GM19240 (cell line): ENCODE data around the gene SIX1.

Experiments used
- DNase-seq: peaks from one replicate; pipeline ENCODE4 v3.0.0; 2011; ENCODE audit warnings: low spot score; ENCODE audit not compliant: insufficient read length

The SIX1 gene

DNA sequence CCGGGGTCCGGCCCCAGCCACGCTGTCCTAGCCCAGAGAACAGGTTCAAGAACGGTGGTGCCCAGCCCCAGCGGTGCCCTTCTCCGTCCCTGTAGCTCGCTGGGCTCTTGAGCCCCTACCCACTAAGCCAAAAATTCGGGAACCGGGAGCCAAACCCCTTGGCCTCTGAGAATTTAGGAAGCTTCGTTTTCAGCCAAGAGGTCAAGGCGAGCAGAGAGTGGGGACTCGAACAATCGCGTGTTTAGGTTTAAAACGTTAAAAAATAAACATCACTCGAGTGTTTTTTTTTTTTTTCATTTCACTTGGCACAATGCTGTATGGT, 6.2 kb downstream of the SIX1 start:
- DNase-seq: no peak

GRCh38 chr14:60642270-60643140, 6.8 kb downstream of the SIX1 start:
- DNase-seq: no peak

DNA sequence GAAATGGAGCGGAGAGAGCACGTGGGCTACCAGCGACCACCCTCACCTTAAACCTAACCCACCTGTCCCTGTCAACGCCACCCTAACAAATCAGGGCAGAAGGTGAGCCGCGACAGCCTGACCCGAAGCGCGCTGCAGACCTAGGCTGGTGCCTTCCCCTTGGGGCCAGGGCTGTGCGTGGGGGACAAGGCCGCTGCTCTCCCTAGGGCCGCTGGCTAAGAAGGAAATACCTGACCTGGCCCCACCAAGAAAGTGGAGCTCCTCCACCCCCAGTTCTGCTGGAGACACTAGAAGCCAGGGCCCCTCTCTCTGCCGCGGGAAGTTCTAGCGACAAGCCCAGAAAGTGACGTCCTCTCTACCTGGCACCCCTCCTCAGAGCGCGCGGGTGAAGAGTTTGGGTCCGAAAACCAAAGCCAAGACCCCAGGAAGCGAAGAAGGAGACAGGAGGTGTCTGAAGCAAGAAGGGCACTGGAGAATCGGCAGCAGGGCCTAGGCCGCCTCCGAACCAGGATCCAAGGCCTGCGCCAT, 7.5 kb downstream of the SIX1 start:
- DNase-seq: no peak

DNA sequence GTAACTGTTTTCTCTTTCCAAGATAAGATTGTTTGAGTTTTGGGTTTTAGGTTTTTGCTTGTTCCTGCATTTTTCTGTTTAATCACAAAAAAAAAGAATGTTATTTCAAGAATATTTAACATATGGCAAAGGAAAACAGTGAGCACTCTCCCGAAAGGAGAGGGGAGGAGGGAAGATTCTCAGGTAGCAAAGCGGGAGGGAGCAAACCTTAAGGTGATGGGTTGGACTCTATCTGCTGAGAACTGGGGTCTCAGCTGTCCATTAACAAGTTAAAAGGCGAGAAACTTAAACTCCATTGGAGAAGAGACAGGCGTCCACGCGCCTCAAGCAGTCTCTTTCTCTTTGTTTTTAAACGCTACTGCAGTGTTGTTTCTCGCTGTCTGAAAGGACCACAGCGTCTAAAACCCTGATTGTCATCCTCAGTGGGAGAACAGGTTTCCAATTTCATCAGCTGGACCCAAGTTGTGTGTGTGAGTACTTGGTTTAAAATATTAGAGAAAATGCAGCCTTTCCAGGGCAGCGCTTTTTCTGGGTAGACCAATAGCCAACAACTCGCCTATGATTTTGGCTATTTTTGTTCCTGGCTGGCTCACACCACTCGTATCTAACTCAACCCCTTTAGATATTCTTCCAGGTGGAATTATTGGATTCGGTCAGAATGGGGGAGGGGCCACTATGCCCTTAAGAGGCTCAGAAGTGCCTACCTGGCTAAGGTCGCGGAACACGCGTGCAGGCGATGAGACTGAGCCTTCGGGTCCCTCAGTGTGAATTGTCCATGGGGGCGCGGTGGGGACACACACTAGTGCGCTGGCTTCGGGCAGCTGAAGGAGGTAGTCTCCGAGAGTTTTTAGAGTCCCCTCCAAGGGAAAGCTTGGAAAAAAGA, 8.2 kb downstream of the SIX1 start:
- DNase-seq: no peak

GRCh38 chr14:60639674-60640073, 9.6 kb downstream of the SIX1 start:
- DNase-seq: no peak

GRCh38 chr14:60637479-60638315, 11.6 kb downstream of the SIX1 start:
- DNase-seq: no peak

GRCh38 chr14:60636879-60637478, 12.3 kb downstream of the SIX1 start:
- no peak for DNase-seq

- DNase-seq: no peak
These were observed 15.1 kb downstream of the SIX1 start for GRCh38 chr14:60634153-60634552.

DNA sequence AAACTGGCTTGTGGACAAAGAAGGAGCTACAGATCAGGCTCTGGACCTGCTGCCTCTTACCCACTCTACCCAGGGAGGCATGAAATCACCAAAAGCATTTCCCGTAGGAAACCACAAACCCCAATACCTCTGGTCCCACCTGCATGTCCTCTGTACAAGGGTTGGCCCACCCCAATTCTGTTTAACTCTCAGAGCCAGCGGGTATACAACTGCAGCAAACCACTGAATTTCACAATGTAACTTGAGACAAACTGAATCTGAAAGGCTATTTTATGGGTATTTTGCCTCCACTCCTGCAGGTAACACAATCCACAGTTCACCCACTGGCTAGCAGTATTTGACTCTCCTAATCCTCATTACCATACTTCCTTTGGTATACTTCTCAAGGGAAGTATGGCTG, 16.5 kb downstream of the SIX1 start:
- no peak for DNase-seq

GRCh38 chr14:60632257-60632656, 17.0 kb downstream of the SIX1 start:
- no peak for DNase-seq

- no peak for DNase-seq
These were observed 17.4 kb downstream of the SIX1 start for GRCh38 chr14:60631842-60632241.

DNA sequence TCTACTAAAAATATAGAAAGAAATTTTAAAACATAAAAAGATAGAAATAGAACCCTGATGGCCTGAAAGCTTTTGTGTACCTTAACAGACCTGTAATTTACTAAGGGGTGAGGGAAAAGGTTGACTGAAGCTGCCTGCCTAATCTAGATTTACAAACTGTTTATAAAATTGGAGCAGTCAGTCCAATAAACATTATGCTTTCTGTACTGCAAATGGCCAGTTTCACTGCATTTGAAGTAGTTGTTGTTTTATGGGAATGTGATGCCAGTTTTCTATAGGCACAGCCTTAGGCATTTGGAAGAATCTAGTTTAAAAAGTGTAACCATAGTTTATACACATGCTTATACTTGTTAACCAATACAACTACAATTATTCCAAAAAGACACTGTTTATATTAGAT, 19.1 kb downstream of the SIX1 start:
- no peak for DNase-seq

DNA sequence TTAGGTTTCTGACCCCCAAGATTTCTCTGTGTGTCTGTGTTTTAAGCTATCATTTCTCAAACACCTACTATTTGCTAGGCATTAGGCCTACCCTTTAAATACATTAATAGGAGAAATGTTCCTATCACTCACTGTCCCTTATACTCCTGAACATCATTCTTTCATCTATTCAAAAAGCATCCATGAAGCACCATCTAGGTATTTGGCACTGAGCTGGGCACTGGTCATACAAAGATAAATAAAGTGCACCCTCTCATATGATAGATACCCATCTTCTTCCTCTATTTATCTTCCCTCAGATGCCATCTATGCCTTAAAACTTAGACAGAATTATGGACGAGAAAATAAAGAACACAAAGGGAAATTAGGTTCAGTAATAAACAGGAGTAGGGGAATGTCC, 20.4 kb downstream of the SIX1 start:
- DNase-seq: no peak

GRCh38 chr14:60622917-60623257, 26.4 kb downstream of the SIX1 start:
- DNase-seq: no peak

GRCh38 chr14:60622210-60622916, 26.9 kb downstream of the SIX1 start:
- DNase-seq: no peak

- DNase-seq: no peak
These were observed 27.9 kb downstream of the SIX1 start for GRCh38 chr14:60621386-60621785.

GRCh38 chr14:60618241-60618640, 31.0 kb downstream of the SIX1 start:
- DNase-seq: no peak

- no peak for DNase-seq
These were observed 32.8 kb downstream of the SIX1 start for GRCh38 chr14:60616461-60616959.

- DNase-seq: no peak
These were observed 47.0 kb downstream of the SIX1 start for GRCh38 chr14:60602291-60602690.

DNA sequence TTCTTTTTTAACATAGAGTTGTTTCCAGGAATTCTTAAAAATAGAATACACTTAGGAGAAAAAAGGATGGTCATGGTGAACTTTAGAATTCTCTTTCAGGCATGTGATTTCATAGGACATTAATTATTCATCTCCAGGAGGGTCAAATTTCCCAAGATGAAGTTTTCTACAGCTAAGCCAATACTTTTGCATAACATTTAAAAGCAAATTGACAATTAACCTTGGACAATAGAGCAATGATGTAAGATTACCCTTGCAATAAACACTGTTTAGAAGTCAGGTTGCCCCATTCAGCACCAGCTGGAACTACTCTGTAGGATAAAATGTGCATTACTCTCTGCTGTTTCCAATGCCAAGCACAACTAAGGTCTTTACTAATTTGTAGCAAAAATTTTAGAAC, 49.5 kb downstream of the SIX1 start:
- DNase-seq: no peak
